Medulla oblongata (tissue), 1 donor: ENCODE results near the gene ARHGEF2.

Source experiments
- DNase-seq: peaks from one replicate; pipeline ENCODE4 v3.0.0-alpha.2; 2015; ENCODE audit errors: extremely low spot score

Gene ARHGEF2

GRCh38 chr1:155971910-155972809 is 6.2 kb downstream of the ARHGEF2 start:
- DNase-seq = peak; percentile 74

- DNase-seq = peak; percentile 95
Measured at GRCh38 chr1:155970531-155971167, 7.7 kb downstream of the ARHGEF2 start.

GRCh38 chr1:155969377-155969791 is 9.0 kb downstream of the ARHGEF2 start:
- no peak for DNase-seq

- peak; percentile 89 for DNase-seq
Measured at GRCh38 chr1:155968670-155969069, 9.7 kb downstream of the ARHGEF2 start.

GRCh38 chr1:155968051-155968400 is 10.3 kb downstream of the ARHGEF2 start:
- DNase-seq = no peak

GRCh38 chr1:155967341-155968050 is 10.9 kb downstream of the ARHGEF2 start:
- DNase-seq = peak; percentile 60

GRCh38 chr1:155966750-155967149 is 11.6 kb downstream of the ARHGEF2 start:
- no peak for DNase-seq

- no peak for DNase-seq
Measured at GRCh38 chr1:155966135-155966534, 12.2 kb downstream of the ARHGEF2 start.

GRCh38 chr1:155964193-155964592 is 14.2 kb downstream of the ARHGEF2 start:
- no peak for DNase-seq

GRCh38 chr1:155962599-155963211 is 15.6 kb downstream of the ARHGEF2 start:
- no peak for DNase-seq

GRCh38 chr1:155961937-155962336 is 16.4 kb downstream of the ARHGEF2 start:
- no peak for DNase-seq

GRCh38 chr1:155960081-155960745 is 18.1 kb downstream of the ARHGEF2 start:
- no peak for DNase-seq

GRCh38 chr1:155957411-155957915 is 20.9 kb downstream of the ARHGEF2 start:
- no peak for DNase-seq

- DNase-seq = no peak
Measured at GRCh38 chr1:155954645-155955044, 23.7 kb downstream of the ARHGEF2 start.

- DNase-seq = no peak
Measured at GRCh38 chr1:155952505-155952890, 25.8 kb downstream of the ARHGEF2 start.

GRCh38 chr1:155951753-155952504 is 26.4 kb downstream of the ARHGEF2 start:
- DNase-seq = no peak

GRCh38 chr1:155950829-155951228 is 27.5 kb downstream of the ARHGEF2 start:
- DNase-seq = no peak

GRCh38 chr1:155947741-155948140 is 30.6 kb downstream of the ARHGEF2 start:
- DNase-seq = no peak

GRCh38 chr1:155947292-155947691 is 31.1 kb downstream of the ARHGEF2 start:
- DNase-seq = no peak

- no peak for DNase-seq
Measured at GRCh38 chr1:155946633-155947219, 31.6 kb downstream of the ARHGEF2 start.
